GM06990 (cell line): ENCODE data around the gene MGAT4D.

Source experiments
- DNase-seq: peaks from one replicate; pipeline ENCODE4 v3.0.0-alpha.2; 2011; ENCODE audit not compliant: insufficient read length; ENCODE audit errors: extremely low read depth
- H3K27me3 ChIP-seq: replicated peaks from 2 replicates; pipeline ENCODE4 v1.6.0; 2011; ENCODE audit warnings: low read length; ENCODE audit not compliant: control insufficient read depth, insufficient read depth
- H3K36me3 ChIP-seq: 2 replicates; pipeline ENCODE4 v1.5.1; 2011; ENCODE audit warnings: low read length; ENCODE audit not compliant: control insufficient read depth, insufficient read depth
- H3K4me3 ChIP-seq: replicated peaks from 2 replicates; pipeline ENCODE4 v1.5.1; 2011; ENCODE audit warnings: low read depth, mild to moderate bottlenecking, control low read depth, low read length
- TF ChIP-seq, protein P1 (sequence below): IDR thresholded peaks from 2 replicates; pipeline ENCODE4 v1.5.1; 2011; ENCODE audit warnings: low read length, control low read depth, mild to moderate bottlenecking, inconsistent platforms; ENCODE audit not compliant: insufficient read depth, poor library complexity, severe bottlenecking

MGAT4D gene

DNA sequence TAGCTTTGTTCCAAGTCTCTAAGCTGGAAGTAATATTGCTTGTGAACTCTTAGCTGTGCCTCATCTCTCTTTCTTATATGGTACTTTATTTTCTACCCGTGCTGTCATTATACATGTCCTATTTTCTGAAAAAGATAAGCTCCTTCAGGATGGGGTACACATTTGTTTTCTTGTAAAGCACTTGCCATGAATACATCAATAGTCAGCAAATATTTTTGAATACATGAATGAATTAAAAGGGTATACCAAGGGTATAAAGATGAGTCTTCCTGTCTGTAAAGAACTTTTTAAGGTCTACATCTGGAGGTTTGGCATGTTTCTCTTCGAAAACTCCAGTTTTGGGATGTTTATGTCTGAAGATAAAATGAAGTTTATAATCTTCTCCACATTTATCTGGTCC lies 98.0 kb downstream of the MGAT4D start:
- Histone ChIP-seq H3K4me3 (no peak overlapping the region), H3K36me3 (no peaks in the 10 kb centered on the region), H3K27me3 (no peaks in the 10 kb centered on the region)
- TF ChIP-seq, protein P1, sequence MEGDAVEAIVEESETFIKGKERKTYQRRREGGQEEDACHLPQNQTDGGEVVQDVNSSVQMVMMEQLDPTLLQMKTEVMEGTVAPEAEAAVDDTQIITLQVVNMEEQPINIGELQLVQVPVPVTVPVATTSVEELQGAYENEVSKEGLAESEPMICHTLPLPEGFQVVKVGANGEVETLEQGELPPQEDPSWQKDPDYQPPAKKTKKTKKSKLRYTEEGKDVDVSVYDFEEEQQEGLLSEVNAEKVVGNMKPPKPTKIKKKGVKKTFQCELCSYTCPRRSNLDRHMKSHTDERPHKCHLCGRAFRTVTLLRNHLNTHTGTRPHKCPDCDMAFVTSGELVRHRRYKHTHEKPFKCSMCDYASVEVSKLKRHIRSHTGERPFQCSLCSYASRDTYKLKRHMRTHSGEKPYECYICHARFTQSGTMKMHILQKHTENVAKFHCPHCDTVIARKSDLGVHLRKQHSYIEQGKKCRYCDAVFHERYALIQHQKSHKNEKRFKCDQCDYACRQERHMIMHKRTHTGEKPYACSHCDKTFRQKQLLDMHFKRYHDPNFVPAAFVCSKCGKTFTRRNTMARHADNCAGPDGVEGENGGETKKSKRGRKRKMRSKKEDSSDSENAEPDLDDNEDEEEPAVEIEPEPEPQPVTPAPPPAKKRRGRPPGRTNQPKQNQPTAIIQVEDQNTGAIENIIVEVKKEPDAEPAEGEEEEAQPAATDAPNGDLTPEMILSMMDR: no peak
- DNase-seq: no peak

DNA sequence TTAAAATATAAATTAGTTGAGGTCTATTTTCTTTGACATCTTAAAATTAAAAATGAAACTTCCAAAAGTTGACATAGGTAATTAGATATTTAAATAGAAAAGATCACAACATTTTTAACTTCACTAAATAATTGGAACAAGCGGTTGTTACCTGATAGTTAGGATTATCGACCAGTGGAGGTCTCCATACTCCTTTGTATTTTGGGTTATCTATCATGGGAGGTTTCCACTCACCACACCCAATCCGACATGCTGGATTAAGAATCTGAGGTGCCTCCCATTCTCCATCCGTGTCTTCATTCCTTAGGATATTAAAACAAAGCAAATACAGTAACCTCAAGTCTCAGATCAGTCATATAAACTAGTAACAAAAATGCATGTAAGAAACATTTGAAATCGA lies 102.4 kb downstream of the MGAT4D start:
- TF ChIP-seq, protein P1: no peak
- Histone ChIP-seq H3K27me3 (no peaks in the 10 kb centered on the region), H3K4me3 (no peak overlapping the region), H3K36me3 (no peaks in the 10 kb centered on the region)
- DNase-seq: no peak
